Measurements from ENCODE around the gene UBE2G2. TPM values are rescaled to one million over a fixed set of nuclear protein-coding genes. Genes with fewer than 3 reads are reported as not detected.
A peak's percentile ranks its signal among the peaks of the same experiment; 100 is the strongest.

Gene UBE2G2
- total and polyA plus RNA-seq, 10 donors, result 39.4 to 125 (median 84.5) TPM

DNA sequence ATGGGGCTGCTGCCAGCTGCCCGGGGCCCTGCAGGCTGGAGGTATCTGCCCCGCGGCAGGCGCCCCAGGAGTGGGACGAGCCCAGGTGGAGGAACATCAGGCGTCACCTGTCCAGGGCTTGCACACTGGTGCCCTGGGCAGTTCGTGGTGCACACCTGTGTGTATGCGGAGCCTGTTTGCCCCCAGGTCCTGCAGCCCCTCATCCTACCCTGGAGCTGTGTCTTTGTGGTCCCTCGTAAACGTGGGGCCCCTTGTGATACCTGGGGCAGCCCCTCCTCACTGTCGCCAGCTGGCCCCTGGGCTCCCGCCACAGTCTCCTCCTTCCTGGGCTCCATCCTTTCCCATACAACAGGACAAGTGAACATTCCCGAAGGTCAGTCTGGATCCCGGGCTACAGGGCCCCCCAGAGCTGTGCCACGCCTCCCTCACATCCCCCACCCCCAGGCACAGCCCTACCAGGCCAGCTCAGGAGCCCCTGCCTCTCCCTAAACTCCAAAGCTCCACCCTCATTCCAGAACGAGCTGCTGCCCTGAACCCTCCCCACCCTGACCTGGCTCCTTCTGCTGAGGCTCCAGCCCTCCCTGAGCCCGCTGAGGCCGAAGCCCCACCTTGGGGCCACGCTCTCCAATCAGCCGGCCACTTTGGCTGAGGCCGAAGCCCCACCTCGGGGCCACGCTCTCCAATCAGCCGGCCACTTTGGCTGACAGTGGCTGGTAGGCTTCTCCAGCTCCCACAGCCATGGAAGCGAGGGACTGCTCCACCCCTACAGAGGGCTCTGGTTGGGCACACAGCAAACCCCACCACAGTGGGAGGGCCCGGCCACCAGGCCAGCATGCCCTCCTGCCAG lies 42.6 kb downstream of the UBE2G2 start:
- 75 to 84% (median 80%) methylated on average over 24 to 26 of the region's 26 CpGs for WGBS, 5 donors
- peak; percentile 43 for DNase-seq

DNA sequence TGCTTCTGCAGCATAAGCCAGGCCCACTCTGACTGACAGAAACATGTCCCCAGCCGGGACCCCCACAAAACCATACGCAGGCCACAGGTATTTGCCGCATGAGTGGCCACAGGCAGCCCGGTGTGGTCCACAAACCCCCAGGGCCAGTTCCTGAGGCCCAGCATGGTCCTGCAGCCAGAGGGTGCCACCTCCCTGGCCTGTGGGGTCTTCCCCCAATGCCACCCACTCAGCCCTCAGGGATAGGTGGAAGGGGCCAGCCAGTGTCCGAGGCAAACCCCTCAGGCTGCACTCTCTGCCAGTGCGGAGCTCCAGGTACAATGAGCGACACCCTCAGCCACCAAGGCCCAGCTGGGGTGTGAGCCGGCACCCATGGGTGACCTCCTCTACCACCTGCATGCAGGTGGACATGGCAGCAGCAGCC lies 43.5 kb downstream of the UBE2G2 start:
- Histone ChIP-seq H3K27me3 (replicated peaks in 1 of 7) (peaks cover 0 to 8% (median 0%) of the 10 kb centered on the region in 7 donors), H3K4me3 (no peak overlapping the region), H3K9me3 (peaks cover 0 to 13% (median 0%) of the 10 kb centered on the region in 8 donors), H3K36me3 (no peaks in the 10 kb centered on the region), H3K27ac (no peak overlapping the region), H3K4me1 (no peaks in the 10 kb centered on the region)
- intact Hi-C loops (cut with DNase I; ENCODE audit: low total_unique reads), result no loop called here
- DNase-seq, result no peak
- 85 to 100% (median 97%) methylated on average over 4 to 8 of the region's 8 CpGs for WGBS, 5 donors
- TF ChIP-seq POLR2AphosphoS5 (IDR thresholded peaks at IDR 0.05) (no peak), POLR2A (IDR thresholded peaks at IDR 0.05) (no peak)
- TF ChIP-seq, protein P1, sequence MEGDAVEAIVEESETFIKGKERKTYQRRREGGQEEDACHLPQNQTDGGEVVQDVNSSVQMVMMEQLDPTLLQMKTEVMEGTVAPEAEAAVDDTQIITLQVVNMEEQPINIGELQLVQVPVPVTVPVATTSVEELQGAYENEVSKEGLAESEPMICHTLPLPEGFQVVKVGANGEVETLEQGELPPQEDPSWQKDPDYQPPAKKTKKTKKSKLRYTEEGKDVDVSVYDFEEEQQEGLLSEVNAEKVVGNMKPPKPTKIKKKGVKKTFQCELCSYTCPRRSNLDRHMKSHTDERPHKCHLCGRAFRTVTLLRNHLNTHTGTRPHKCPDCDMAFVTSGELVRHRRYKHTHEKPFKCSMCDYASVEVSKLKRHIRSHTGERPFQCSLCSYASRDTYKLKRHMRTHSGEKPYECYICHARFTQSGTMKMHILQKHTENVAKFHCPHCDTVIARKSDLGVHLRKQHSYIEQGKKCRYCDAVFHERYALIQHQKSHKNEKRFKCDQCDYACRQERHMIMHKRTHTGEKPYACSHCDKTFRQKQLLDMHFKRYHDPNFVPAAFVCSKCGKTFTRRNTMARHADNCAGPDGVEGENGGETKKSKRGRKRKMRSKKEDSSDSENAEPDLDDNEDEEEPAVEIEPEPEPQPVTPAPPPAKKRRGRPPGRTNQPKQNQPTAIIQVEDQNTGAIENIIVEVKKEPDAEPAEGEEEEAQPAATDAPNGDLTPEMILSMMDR (IDR thresholded peaks at IDR 0.05 in 8 of 11, conservative IDR thresholded peaks at IDR 0.05 in 3 of 11), result no peak

More for the DNA sequence above, 42.6 kb downstream of the UBE2G2 start:
- intact Hi-C loops (cut with DNase I; ENCODE audit: low total_unique reads), result no loop called here
- peaks cover 0 to 8% (median 0%) of the 10 kb centered on the region in 7 donors for H3K27me3 ChIP-seq (replicated peaks in 1 of 7)
- H3K4me3 ChIP-seq, result no peak overlapping the region
- H3K36me3 ChIP-seq, result no peaks in the 10 kb centered on the region
- no peak overlapping the region for H3K27ac ChIP-seq
- H3K4me1 ChIP-seq, result no peaks in the 10 kb centered on the region
- H3K9me3 ChIP-seq, result peaks cover 0 to 13% (median 0%) of the 10 kb centered on the region in 8 donors
- TF ChIP-seq POLR2AphosphoS5 (IDR thresholded peaks at IDR 0.05), result no peak
- TF ChIP-seq, protein P1 (IDR thresholded peaks at IDR 0.05 in 8 of 11, conservative IDR thresholded peaks at IDR 0.05 in 3 of 11), result no peak
- no peak for TF ChIP-seq POLR2A (IDR thresholded peaks at IDR 0.05)

DNA sequence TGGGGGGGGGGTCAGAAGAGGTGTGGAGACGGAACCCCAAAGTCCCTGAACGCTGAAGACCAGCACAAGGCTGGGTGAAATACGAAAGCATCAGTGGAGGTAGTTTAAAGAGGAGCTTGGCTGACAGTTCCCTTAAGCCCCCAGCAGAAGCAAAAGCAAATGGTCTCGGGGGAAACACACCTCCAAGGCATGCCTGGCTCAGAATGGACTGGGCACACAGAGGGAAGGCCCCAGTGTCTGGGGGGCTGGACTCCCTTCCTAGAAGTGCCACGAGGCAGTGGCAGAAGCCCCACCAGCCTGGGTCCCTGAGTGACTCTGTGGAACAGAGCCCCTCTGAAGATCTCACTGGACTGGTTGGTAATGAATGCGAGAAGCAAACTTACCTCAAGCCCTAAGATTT lies 43.9 kb downstream of the UBE2G2 start:
- DNase-seq, result no peak
- intact Hi-C loops (cut with DNase I; ENCODE audit: low total_unique reads), result no loop called here
- H3K9me3 ChIP-seq, result peaks cover 0 to 13% (median 0%) of the 10 kb centered on the region in 8 donors
- no peaks in the 10 kb centered on the region for H3K4me1 ChIP-seq
- TF ChIP-seq POLR2A (IDR thresholded peaks at IDR 0.05), result no peak
- TF ChIP-seq, protein P1 (IDR thresholded peaks at IDR 0.05 in 8 of 11, conservative IDR thresholded peaks at IDR 0.05 in 3 of 11), result no peak
- no peak for TF ChIP-seq POLR2AphosphoS5 (IDR thresholded peaks at IDR 0.05)
- peaks cover 0 to 8% (median 0%) of the 10 kb centered on the region in 7 donors for H3K27me3 ChIP-seq (replicated peaks in 1 of 7)
- 82 to 93% (median 86%) methylated on average over 5 to 6 of the region's 6 CpGs for WGBS, 5 donors
- no peak overlapping the region for H3K4me3 ChIP-seq
- no peaks in the 10 kb centered on the region for H3K36me3 ChIP-seq
- no peak overlapping the region for H3K27ac ChIP-seq

Data from spleen (tissue), 11 donors.